ENCODE data around the gene PRKCB.

DNA sequence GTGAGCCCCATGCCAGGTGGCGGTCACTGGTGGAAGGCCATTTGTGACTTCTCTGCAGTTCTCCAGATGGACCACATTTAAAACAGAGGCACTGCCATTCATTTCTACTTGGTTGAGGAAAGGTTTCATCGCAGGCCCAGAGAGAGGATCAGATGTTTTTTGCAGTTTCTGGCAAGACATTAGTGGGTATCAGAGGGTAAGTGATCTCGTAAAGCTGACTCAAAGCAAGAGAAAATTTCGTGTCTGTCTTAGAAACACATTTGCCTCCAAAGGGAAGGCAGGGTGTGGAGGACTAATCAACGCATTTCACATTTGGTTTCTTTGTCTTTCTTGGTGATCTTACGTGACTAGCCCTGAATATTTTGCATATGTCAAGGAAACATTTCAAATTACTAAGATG lies 81.8 kb downstream of the PRKCB start:
- TF ChIP-seq, protein P1, sequence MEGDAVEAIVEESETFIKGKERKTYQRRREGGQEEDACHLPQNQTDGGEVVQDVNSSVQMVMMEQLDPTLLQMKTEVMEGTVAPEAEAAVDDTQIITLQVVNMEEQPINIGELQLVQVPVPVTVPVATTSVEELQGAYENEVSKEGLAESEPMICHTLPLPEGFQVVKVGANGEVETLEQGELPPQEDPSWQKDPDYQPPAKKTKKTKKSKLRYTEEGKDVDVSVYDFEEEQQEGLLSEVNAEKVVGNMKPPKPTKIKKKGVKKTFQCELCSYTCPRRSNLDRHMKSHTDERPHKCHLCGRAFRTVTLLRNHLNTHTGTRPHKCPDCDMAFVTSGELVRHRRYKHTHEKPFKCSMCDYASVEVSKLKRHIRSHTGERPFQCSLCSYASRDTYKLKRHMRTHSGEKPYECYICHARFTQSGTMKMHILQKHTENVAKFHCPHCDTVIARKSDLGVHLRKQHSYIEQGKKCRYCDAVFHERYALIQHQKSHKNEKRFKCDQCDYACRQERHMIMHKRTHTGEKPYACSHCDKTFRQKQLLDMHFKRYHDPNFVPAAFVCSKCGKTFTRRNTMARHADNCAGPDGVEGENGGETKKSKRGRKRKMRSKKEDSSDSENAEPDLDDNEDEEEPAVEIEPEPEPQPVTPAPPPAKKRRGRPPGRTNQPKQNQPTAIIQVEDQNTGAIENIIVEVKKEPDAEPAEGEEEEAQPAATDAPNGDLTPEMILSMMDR (IDR thresholded peaks at IDR 0.05; ENCODE audit: insufficient read depth, low read length) = no peak
- no peak for TF ChIP-seq POLR2AphosphoS5 (IDR thresholded peaks at IDR 0.05; ENCODE audit: low read depth)
- no peak for TF ChIP-seq SPI1 (IDR thresholded peaks at IDR 0.05; ENCODE audit: borderline replicate concordance, low read depth)
- TF ChIP-seq, protein P2, sequence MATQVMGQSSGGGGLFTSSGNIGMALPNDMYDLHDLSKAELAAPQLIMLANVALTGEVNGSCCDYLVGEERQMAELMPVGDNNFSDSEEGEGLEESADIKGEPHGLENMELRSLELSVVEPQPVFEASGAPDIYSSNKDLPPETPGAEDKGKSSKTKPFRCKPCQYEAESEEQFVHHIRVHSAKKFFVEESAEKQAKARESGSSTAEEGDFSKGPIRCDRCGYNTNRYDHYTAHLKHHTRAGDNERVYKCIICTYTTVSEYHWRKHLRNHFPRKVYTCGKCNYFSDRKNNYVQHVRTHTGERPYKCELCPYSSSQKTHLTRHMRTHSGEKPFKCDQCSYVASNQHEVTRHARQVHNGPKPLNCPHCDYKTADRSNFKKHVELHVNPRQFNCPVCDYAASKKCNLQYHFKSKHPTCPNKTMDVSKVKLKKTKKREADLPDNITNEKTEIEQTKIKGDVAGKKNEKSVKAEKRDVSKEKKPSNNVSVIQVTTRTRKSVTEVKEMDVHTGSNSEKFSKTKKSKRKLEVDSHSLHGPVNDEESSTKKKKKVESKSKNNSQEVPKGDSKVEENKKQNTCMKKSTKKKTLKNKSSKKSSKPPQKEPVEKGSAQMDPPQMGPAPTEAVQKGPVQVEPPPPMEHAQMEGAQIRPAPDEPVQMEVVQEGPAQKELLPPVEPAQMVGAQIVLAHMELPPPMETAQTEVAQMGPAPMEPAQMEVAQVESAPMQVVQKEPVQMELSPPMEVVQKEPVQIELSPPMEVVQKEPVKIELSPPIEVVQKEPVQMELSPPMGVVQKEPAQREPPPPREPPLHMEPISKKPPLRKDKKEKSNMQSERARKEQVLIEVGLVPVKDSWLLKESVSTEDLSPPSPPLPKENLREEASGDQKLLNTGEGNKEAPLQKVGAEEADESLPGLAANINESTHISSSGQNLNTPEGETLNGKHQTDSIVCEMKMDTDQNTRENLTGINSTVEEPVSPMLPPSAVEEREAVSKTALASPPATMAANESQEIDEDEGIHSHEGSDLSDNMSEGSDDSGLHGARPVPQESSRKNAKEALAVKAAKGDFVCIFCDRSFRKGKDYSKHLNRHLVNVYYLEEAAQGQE (IDR thresholded peaks at IDR 0.05; ENCODE audit: insufficient replicate concordance, low read depth) = no peak
- TF ChIP-seq GABPA (IDR thresholded peaks at IDR 0.05; ENCODE audit: low read depth) = no peak

All from HL-60 (cell line).